AG04449 (cell line): ENCODE measurements around the gene APC2.

Experiments
- CTCF ChIA-PET: fragments of 350-600 bp; formaldehyde crosslinking; extraction: SDS; loops from one replicate; lab custom pipeline; 2021; ENCODE audit warnings: antibody characterized with exemption; lab: Yijun Ruan, JAX
- POLR2A ChIA-PET: fragments of 400-600, 350-600 bp; formaldehyde crosslinking; extraction: SDS; loops from one replicate; lab custom pipeline; 2020; ENCODE audit warnings: antibody characterized with exemption, inconsistent platforms; lab: Yijun Ruan, JAX
- DNase-seq: peaks from one replicate; pipeline ENCODE4 v3.0.0-alpha.2; 2010; ENCODE audit warnings: low read depth, low spot score
- H3K4me3 ChIP-seq: 2 replicates; pipeline ENCODE4 v1.5.1; 2011; ENCODE audit warnings: low read depth, mild to moderate bottlenecking, control low read depth, low read length
- TF ChIP-seq, protein P1 (sequence below): IDR thresholded peaks from one replicate; pipeline ENCODE4 v1.5.1; 2011; ENCODE audit warnings: mild to moderate bottlenecking, moderate library complexity, low read length, control low read depth, inconsistent platforms; ENCODE audit not compliant: insufficient read depth; ENCODE audit errors: missing control alignments

APC2 gene

DNA sequence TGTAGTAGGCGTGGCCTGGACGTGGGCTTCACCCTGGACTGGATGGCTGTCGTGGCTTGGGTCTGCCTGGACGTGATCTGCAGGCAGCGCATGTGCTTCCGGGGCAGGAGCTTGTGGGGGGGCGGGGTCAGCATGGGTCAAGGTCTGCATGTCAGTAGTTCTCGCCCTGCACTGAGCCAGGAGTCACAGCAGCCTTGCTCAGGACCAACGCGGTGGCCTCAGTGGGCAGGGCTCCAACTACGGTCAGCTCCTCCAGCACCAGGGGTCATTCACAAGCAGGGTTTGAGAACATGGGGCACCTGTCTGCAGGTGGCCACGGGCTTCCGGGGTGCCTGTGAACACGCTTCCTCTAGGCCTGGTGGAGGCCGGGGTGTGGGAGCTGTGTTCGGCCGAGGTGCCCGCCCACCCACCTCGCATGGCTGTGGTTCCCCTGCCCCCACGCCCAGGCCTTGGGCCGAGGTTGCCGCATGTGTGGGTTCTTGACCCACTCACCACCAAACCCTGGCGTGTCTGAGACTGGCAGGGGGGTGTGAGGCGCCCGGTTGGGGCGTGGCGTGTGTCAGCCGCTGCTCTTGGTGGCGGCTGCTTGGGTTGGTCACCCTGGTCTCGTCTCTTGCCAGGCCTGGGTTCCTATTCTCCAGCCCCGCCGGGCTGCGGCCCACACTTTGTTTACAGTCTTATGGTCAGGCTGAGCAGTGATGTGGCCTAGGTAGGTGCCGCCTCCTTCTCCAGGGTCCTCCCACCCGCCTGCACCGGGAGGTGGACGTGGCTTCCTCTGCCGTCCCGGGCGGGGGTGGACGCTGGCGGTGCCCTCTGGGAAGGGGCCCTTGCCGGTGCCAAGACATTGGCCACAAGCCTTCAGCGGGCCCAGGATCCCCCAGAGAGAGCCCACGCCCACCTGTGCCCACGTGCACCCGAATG lies 16.5 kb upstream of the APC2 start:
- POLR2A ChIA-PET, result no interaction called here
- no peak overlapping the region for H3K4me3 ChIP-seq
- TF ChIP-seq, protein P1, sequence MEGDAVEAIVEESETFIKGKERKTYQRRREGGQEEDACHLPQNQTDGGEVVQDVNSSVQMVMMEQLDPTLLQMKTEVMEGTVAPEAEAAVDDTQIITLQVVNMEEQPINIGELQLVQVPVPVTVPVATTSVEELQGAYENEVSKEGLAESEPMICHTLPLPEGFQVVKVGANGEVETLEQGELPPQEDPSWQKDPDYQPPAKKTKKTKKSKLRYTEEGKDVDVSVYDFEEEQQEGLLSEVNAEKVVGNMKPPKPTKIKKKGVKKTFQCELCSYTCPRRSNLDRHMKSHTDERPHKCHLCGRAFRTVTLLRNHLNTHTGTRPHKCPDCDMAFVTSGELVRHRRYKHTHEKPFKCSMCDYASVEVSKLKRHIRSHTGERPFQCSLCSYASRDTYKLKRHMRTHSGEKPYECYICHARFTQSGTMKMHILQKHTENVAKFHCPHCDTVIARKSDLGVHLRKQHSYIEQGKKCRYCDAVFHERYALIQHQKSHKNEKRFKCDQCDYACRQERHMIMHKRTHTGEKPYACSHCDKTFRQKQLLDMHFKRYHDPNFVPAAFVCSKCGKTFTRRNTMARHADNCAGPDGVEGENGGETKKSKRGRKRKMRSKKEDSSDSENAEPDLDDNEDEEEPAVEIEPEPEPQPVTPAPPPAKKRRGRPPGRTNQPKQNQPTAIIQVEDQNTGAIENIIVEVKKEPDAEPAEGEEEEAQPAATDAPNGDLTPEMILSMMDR, result no peak
- no peak for DNase-seq
- CTCF ChIA-PET, result interaction anchor here (1.0 to 1.6 kb wide), 3 partner anchors 9 to 17 kb away, joined by 3 to 5 read pairs (median 4); no protein-coding TSS in a partner anchor

DNA sequence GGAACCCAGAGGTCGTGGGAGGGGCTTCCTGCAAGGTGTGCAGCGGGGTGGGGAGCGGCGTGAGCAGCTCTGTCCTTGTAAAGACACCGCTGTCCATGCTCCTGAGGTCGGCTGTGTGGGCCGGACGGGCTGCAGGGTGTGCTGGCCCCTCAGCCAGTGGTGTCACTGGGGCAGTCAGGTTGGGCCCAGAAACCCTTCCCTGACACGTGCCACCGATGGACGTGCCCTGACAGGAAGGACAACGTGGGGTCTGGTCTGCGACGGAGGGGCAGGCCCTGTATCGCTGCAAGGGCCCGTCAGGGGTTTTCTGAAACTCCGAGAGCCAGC lies 15.9 kb upstream of the APC2 start:
- H3K4me3 ChIP-seq, result no peak overlapping the region
- CTCF ChIA-PET, result interaction anchor here (0.8 to 1.6 kb wide), 2 partner anchors 11 to 80 kb away, joined by 3 to 5 read pairs; no protein-coding TSS in a partner anchor
- DNase-seq, result no peak
- POLR2A ChIA-PET, result no interaction called here
- TF ChIP-seq, protein P1, result no peak

DNA sequence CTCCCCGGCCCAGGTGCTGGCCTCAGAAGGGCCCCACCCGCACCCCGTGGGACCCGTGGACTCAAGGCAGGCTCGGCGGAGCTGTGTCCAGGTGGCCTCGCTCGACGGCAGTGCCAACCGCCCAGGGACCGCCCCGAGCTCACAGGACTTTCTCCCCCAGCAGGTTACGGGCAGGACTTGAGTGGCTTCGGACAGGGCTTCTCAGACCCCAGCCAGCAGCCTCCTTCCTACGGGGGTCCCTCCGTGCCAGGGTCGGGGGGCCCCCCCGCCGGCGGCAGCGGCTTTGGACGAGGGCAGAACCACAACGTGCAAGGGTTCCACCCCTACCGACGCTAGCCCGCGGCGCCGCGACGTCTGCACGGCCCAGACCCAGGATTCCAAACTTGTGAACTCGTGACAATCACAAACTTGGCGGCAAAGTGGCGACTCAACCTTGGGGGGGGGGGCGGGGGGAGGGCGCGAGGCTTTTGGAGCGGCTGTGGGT lies 15.3 kb upstream of the APC2 start:
- CTCF ChIA-PET, result interaction anchor here (0.8 to 1.3 kb wide), 3 partner anchors 9 to 80 kb away, joined by 3 read pairs; no protein-coding TSS in a partner anchor

DNA sequence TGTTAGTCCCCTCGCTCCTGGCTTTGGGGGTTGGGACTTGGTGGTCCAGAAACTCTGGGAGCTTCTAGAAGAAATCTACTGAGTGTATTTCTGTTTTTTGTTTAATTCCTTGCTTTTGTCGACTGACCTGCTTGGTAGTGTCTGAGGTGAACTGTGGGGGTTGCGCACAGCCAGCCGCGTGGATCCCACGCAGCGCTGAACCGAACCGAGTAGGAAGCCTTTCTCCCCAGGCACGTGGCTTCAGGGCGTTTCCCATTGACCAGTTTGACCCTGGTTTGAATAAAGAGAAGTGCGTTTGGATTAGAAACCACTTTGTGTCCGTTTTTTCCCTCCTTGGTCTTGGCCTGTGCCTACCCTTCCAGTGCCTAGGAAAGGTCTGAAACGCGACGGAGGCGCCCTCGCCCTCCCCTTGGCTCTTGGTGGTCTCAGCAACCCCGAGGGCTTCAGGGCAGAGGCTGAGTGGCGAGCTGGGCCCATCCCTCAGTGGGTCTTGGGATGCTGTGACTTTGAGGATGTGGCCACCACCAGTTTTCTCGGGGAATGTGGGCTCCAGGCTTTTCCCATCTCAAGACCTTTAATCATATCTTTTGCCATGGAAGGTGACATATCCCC lies 14.4 kb upstream of the APC2 start:
- CTCF ChIA-PET, result interaction anchor here (1.3 kb wide), 1 partner anchor 10 kb away, joined by 3 read pairs; no protein-coding TSS in a partner anchor
- no peak overlapping the region for H3K4me3 ChIP-seq
- TF ChIP-seq, protein P1, result no peak
- POLR2A ChIA-PET, result no interaction called here
- no peak for DNase-seq

More for the DNA sequence above, 15.3 kb upstream of the APC2 start:
- H3K4me3 ChIP-seq, result no peak overlapping the region
- TF ChIP-seq, protein P1, result no peak
- POLR2A ChIA-PET, result no interaction called here
- DNase-seq, result no peak

DNA sequence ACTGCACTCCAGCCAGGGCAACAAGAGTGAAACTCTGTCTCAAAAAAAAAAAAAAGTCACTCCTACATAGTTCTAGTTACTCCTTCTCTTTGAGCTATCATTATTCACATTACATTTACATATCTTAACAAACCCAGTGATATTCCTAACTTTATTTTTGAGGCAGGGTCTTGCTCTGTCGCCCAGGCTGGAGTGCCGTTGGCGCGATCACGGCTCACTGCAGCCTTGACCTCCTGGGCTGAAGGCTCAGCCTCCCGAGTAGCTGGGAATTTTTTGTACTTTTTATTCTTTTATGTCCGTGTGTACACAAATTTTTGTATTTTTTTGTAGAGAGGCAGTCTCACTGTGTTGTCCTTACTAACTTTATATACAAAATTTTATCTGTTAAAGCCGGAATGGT lies 12.3 kb upstream of the APC2 start:
- TF ChIP-seq, protein P1, result no peak
- no peak for DNase-seq
- H3K4me3 ChIP-seq, result no peak overlapping the region
- ChIA-PET CTCF (interaction anchor here (0.8 to 2.1 kb wide), 18 partner anchors 9 to 194 kb away, joined by 3 to 10 read pairs (median 4); no protein-coding TSS in a partner anchor), POLR2A (no interaction called here)
